CMK (cell line): ENCODE data around the gene FOXI1.
"Not testable (repeated sequence)": the region's sequence is repeated elsewhere in the genome, so short reads cannot be mapped to it uniquely, and the experiment has no call there.

ENCODE experiments used
- DNase-seq: peaks from one replicate; pipeline ENCODE4 v3.0.0-alpha.2; 2010; ENCODE audit warnings: low read depth

FOXI1 gene

DNA sequence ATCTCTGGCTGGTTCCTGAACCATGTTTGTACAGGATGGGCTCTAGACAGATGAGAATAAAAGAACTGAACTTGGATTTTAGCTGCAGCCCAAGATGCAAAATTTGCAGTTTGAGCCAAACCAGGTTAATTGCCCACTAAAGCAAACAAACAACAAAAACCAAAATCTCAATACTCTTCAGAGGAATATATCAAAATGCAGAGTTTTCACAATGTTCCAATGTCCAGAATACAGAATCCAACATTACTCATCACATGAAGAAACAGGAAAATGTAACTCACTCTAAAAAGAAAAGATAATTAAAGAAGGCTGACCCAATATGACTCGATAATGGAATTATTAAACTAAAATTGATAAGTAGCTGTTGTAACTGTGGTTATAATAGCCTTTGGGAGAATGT lies 20.4 kb downstream of the FOXI1 start:
- no peak for DNase-seq

DNA sequence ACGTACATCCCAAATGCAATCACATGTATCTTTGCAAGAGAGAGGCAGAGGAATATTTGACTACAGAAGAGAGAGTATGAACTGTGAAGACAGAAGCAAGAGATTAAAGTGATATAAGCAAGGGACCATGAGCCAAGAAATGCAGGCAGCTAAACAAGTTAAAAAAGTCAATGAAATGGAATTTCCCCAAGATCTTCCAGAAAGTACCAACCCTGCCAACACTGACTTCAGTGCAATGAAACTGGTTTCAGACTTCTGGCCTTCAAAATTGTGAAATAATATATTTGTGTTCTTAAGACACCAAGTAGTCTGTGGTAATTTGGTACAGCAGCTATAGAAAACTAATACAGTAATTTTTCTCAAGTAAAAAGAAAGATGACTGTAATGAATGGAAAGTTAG lies 20.9 kb downstream of the FOXI1 start:
- DNase-seq: no peak

DNA sequence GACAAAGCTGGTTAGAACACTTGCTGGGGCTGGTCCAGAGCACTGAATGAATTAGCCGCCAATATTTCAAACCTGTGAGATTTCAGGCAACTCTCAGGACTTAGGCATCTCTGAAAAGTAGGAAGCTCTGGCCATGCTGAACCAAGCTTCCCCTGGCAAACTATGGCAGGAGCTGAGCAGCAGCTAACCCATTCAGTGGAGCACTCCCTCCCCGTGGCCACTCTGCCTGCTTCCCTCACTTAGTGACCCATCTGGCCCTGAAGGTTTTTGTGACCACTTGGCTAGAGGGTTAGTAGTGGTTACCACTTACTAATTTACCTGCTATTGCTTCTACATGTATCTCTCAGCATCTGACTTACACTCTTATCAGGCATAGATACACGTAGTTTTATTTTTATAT lies 25.5 kb downstream of the FOXI1 start:
- no peak for DNase-seq

DNA sequence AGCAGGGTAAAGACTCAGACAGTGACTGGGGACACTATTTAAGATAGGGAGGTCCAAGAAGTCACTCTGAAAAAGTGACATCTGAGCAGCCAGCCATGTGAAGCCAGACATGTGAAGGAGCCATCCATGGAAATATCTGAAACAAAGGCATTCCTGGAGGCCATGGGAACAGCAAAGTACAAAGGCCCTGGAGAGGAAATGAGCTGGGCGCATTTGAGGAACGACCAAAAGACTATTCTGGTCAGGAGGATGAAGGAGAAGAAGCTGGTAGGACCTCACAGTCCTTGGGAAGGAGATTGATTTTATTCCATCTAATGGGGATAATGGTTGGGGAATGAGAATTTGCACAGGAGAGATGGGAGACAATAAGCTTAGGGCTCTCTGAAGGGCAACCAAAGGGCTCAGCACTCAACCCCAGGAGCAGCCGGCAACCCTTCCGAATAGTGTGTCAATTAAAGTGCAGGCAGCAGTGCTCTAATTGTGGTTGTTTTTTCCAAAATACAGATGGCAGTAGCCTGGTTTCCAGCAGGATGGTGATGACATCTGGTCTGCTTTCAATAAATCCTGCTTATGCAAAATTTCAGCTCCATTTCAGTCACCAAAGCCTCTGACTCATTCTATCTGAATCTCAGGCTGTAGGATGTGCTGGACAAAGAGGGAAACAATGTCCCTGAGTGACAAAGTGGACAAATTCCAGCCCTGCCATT lies 26.7 kb downstream of the FOXI1 start:
- DNase-seq: no peak

DNA sequence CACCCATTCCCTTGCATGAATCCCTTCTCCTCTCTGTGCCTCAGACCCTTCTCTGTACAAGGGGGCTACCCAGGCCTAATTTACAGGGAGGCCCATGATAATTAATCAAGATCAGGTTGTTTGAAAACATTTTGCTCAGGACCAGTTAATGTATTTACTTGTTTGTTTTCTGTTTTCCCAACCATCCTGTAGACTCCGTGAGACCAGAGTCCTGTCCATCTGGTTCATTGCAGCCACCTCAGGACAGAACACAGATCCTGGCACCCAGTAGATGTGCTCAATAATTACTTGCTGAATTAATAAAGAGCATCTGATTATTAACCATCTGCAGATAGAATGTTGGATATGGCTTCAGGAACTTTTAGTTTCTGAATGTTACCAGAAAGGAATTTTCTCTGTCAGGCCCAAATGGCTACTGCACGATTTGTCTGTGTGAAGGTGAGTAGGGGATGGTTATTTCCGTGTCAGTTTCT lies 27.3 kb downstream of the FOXI1 start:
- DNase-seq: no peak

DNA sequence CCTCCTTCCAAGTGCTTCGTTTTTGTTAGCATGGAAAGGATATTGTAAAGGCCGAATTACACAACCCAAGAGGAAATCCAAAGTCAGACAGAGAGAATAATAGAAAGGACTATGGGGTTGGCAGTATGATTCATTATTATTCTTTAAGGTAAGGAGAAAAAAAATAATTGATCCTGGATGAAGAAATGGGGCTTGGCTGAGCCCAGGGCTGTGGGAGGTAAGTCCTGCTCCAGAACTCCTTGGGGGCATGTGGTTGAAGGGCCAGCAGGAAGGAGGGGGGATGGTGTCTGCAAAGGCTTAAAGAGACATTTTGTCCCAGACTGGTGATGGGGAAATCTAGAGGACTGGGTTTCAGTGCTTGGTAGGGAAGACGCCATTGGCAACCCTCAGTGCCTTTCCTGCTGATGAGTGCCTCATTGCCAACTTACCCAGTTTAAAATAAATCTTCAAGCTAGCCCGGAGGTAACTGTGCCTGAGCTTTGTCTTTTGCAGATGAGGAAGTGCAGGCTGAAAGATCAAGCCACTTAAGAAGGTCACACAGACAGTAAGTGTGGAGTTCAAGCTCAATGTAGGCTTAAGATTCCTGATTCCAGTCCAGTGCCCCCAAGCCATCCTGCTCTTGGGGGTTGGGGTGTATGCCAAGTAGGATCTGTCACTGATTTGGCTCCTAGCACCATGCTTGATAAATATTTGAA lies 30.2 kb downstream of the FOXI1 start:
- DNase-seq: no peak

DNA sequence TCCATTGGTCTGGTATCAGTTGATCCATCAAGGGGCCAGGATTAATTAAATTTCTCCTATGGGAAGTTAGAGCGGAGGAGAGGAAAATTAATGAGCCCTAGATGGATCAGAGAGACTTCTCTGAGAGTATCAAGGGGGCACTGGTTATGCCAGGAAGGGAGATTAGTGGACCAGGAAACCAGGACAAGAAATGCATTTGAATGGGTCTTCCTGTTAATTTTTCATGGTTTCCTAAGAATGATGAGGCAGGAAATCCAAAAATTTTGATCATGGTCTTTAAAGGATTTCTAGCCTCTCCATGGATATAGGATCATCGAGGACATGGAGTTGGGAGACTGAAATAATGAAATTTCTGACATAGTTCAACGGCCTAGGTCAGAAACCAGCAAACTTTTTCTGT lies 30.8 kb downstream of the FOXI1 start:
- no peak for DNase-seq

DNA sequence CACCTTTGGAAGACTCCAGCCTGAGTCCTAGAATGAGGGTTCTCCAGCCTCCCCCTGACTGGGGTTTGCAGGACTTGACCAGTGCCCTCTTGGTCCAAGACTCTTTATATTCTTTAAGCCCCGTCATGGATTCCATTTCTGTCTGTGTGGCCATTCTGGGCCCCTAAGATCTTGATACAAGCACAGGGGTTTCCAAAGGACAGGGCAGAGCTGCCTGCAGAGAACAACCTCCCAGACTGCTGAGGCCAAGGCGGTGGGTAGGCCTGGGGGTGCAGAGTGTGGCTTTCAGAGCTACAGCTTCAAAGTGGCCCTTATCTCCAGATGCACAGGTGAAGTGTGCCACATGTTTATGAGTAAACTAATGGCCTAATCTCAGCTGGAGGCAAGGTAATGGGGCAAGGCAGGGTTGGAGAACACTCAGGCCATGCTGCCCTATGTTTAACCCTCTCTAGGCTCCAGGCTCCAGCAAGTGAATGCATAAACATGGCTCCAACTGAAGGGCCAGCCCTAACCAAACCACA lies 32.1 kb downstream of the FOXI1 start:
- DNase-seq: no peak

DNA sequence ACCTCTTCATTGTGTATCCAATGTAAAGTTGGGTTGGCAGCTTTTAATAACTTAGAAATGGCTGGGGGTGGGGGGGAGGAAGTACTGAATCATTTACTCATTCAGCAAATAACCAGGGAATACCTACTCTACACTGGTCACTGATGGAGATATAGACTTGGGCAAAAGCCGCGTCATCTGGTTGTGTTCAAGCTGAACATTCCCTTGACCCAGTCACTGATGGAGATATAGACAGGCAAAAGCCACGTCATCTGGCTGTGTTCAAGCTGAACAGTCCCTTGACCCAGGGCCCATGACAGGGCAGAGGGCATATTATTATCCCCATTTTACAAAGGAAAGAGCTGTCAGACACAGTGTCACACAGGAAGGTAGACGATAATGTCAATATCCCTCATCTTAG lies 32.6 kb downstream of the FOXI1 start:
- DNase-seq: no peak

DNA sequence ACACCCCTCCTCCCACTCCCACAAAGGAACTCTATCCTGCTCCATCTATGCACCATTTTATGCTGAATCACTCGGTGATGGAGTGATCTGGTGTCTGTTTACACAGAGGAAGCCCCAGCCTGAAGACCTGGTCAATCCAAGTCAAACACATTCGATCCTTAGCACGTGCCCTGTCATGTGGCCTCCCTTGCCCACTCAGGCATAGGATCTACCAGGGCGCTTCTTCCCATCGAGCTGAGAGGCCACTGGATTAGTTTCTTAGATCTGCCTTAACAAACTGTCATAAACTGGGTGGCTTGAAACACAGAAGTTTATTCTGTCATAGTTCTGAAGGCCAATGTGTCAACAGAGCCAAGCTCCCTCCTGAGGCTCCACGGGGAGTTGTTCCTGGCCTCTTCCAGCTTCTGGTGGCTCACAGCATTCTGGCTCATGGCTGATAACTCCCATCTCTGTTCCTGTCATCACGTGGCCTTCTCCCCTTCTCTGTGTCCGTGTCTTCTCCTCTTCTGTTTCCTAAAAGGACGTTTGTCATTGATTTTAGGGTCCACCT lies 34.2 kb downstream of the FOXI1 start:
- DNase-seq: no peak

DNA sequence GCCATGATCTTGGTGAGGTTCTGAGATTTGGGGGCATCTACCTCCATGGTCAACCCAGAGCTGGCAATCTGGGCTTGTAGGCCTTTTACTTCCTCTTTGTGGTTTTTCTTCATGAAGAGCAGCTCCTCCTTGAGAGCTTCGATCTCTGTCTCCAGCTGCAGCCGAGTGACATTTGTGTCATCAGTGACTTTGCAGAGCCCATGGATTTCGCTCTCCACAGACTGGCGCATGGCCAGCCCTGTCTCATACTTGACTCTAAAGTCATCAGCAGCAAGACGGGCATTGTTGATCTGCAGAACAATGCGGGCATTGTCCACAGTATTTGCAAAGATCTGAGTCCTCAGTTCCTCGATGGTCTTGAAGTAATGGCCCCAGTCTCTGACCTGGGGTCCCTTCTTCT lies 35.5 kb downstream of the FOXI1 start:
- not testable (repeated sequence) for DNase-seq

DNA sequence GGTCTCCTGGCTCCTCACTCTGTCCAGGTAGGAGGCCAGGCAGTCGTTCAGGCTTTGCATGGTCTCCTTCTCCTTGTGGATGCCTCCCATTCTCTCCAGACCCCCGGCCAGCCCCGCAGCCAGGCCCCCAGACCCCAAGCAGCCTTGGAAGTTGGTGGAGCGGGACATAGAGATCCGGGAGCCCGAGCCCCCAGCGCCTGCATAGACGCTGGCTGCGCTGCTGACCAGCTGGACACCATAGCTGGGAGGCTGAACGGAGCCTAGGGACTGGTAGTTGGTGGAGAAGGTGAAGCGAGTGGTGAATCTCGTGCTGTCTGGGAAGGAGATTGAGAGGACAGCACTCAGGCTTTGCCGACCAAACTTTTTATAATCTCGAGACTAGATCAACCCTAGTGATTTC lies 35.9 kb downstream of the FOXI1 start:
- no peak for DNase-seq

DNA sequence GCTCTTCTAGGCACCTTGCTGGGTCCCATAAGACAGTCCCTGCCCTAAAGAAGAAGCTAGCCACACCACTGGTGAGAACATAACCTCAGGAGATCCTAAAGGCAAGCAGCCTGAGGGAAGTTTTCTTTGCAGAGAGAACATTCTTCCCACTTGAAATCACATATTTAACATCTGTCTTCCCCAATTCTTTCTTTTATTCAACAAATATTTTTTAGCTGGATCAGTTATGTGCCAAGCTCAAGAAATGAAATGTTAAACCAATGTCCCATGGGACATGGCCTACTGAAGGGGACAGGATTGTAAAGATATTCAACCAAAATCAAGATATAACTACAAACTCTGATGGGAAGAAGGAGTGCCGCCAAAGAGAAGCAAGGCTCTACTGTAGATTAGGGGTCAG lies 36.5 kb downstream of the FOXI1 start:
- no peak for DNase-seq

DNA sequence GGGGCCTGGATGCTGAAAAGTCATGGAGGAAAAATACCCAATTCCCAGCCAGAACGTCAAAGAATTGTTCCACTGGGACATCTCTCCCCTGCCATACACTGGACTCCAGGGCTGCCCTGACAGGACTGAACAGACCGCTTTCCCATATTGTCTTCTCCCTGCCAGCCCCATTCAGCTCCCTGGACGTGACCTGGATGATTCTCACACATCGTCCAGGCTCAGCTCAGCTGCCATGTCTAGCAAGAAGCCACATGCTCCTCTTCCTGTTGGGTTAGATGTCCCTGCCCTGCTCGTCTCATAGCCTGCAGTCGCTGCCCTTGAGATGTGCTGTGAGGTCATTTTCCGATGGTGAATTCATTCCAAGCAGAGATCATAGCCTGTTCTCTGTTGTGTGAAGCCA lies 37.4 kb downstream of the FOXI1 start:
- no peak for DNase-seq

DNA sequence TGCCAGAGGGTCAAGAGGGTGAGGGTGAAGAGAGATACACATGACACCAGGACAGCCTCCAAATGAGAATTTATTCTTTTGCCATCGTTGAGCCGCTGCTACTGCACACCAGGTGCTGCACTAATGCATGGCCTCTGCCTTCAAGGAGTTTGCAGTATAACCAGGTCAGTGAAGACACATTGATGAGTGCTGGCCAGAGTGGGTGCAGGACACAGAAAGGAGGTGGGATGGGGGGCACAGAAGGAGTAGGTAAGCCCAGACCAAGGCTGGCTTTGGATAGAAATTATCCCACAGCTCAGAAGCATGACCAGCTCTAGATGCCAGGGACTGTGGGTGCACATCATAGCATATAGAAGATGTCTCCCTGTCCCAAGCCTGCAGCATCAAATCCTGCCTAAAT lies 38.0 kb downstream of the FOXI1 start:
- no peak for DNase-seq

DNA sequence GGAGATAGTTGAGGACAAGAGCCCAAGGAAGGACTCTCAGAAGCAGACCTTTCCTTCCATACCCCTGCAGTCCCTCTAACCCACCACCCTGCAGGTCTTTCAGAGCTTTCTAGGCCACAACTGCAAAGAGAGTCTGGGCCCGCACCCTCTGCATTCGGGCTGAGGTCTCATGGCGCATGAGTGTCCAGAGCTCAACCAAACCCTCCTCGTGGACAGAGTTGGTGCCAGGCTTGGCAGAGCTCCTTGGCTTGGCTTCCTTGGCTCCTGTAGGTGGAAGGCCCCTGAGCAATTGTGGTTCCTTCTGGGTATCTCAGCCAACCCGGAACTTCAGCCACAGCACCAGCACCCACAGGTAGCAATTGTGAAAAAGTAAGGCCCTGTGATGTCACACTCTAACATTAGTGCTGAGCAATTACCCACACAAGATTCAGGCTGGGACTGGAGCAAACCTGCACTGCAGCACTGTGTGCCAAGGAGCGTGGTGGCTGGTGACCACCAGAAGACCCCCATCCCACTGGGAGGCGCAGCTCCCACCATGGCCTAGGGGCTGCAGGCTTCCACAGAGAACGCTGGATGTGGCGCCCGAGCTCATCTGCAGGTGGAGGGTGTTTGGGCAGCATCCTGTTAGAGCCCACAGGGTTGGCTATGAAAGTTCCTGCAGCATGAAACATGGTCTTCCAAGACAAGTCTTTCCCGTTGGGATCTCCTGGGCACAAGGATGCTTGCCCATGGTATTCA lies 38.8 kb downstream of the FOXI1 start:
- no peak for DNase-seq

DNA sequence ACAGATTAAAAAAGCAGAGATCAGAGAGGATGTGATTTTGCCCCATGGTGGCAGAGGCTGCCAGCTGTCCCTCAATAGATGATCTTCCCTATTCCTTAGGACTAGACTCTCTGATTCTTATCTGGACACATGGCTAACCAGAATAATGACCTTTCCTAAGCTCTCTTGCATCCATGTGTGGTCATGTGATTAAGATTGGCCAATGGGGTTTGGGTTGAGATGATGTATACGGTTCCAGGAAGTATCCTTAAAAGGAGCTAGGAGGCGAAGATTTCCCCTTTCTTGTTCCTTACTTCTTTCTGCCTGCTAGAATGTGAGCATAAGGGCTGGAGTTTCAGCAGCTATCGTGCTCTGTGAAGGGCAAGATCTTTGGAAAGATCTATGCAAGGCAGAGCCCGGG lies 39.8 kb downstream of the FOXI1 start:
- peak; percentile 17 for DNase-seq

DNA sequence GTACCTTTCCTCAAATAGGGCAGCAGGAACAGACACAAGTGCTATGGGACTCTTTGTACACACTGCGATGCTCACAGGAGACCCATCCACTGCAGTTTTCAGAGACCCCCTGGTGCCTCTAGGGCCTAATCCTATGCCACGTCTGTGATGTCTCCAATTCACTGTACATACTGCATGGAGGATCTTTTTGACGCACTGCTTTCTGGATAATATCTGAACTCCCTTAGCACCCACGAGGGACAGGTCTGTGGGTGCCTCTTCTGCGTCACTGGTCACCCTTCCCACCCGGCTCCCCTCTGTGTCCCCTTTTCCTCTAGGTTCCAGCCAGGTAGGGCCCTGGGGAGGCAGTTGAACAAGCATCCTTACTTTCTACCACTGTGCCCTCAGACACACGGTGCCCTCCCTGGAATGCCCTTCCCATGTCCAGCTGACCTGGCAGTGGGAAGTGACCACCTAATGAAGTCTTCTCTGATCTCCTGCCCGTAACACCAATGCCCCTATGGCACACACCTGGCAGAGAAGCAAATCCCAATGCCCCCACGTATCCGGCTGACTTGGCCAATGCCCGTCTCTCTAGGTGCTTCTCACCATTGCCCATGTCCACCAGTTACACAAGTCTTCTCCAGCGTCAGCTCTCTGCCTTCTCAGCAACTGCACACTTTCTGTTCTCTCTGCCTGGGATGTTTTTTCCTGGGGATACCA lies 41.5 kb downstream of the FOXI1 start:
- no peak for DNase-seq

DNA sequence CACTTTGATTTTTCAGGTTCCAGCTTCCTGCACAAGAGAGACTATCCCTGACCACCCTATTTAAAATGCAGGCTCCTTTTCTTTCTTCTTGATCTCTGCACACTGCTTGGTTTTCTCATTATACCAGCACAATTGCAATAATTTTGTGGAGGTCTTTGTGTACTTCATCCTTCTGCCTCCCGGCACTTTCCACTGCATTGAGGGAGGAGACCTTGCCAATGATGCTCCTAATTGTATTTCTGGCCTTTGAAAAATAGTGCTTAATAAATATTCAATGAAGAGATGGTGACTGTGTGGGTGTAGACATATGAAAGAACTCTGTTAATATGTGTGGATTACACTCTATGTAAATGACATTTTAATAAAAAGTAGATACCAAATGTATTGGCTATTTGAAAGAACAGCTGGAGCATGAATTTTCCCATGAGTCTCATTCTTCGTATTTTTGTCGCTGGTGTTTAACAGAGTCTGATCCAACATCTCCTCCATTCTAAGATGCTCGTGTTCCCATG lies 42.1 kb downstream of the FOXI1 start:
- DNase-seq: no peak

DNA sequence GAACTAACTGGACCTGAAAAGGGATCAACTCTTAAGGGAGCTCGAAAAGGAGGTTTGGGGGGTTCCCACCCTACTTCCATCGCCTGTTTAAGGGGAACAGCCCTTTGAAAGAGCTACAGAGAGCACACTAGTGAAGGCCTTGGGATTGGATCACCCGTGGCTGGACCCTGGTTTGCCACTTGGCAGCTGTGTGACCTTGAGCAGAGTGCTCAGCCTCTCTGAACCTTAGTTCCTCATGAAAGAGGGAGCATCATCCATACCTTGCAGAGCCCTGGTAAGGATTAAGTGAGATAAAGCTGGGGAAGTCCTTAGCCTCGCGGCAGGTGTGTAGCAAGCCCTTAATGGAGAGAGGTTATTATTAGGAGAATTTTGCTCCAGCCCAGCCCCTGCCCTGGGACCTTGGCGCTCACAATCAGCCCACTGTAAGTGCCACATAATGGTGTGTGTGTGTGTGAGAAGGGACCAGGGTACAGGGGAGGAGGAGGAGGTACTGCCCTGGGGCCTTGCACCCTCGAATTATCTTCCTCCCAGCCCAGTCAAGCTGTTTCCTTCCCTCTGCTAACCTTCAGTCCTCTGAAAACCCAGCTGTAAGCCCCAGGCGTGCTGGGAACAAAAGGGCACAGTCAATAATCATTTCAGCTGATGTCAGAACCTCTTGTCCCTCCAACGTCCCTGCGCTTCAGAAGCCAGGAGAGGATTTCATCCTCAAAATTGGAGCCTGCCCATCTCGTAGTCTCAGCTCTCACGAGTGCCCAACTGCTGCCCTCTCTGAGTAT lies 42.9 kb downstream of the FOXI1 start:
- DNase-seq: no peak

DNA sequence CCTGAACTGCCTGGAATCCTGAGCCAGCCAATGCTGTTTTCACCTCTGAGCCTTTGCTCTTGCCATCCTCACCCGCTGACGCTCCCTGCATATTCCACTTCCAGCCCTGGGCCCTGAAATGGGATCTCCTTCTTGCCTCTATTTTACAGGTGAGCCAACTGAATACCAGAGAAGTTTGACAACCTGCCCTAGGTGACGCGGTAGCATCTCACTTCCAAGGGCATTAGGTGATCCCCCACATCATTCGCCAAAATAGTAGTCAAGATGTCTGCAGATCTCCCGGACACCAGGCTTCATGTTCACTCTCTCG lies 43.5 kb downstream of the FOXI1 start:
- DNase-seq: no peak
